Activated CD4-positive, alpha-beta T cell treated with anti-CD3 and anti-CD28 coated beads for 1 hour (primary cell): ENCODE results near the gene SBK3.
"Not testable (repeated sequence)": the region's sequence is repeated elsewhere in the genome, so short reads cannot be mapped to it uniquely, and the experiment has no call there.

ENCODE experiments used
- DNase-seq: peaks from one replicate; pipeline ENCODE4 v3.0.0-alpha.2; 2020

Gene SBK3

DNA sequence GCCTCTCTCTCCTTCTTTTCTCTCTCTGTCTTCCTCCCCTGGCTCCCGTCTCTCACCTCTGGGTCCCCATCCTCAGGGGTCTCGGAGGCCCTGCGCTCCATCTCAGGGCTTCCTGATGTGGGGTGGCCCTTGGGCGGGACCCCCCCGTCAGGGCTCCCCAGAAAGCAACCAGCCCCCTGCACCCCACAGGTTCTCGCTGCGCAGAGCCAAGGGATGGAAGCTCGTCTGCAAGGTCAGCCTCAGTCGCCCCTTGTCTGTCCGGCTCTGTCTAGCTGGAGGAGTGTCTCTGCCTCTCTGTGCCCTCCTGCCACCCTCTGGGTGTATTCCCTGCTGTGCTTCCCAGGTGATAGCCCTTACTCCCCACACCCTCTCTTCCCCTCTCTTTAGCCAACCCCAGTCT, at the start of gene SBK3:
Gene SBK3 (minus strand): TSS at position 101 of the 400 bp plus-strand sequence. CDS start 0 bp downstream, at position 101.
- DNase-seq = no peak

DNA sequence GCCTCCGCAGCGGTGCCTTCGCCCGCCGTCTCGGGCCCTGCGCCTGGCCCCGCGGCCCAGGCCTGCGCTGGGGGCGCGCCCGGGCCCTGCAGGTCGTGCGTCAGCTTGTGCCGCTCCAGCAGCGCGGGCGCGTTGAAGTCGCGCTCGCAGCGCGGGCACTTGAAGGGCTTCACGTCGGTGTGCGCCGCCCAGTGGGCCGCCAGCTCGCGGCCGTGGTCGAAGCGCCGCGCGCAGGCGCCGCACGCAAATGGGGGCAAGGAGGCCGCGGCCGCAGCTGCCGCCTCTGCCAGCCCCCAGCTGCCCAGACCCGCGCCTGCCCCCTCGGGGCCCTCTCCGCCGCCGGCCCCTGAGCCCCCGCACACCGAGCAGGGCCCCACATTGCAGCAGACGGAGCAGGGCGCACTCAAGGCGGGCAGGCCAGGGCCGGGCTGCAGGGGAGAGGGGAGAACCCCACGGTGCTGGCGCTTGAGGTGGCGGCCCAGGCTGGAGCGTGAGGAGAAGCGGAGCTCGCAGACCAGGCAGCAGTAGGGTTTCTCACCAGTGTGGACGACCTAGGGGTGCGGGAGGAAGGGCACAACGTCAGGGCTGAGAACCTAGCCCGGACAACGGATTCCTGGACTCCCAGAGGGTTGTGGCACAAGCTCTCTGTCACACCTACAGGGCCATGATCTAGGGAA, 47.9 kb upstream of the SBK3 start:
- no peak for DNase-seq

- no peak for DNase-seq
These were observed 47.2 kb upstream of the SBK3 start for GRCh38 chr19:55592391-55593090.

GRCh38 chr19:55591555-55591954, 46.2 kb upstream of the SBK3 start:
- no peak for DNase-seq

GRCh38 chr19:55590617-55591016, 45.3 kb upstream of the SBK3 start:
- DNase-seq = no peak

DNA sequence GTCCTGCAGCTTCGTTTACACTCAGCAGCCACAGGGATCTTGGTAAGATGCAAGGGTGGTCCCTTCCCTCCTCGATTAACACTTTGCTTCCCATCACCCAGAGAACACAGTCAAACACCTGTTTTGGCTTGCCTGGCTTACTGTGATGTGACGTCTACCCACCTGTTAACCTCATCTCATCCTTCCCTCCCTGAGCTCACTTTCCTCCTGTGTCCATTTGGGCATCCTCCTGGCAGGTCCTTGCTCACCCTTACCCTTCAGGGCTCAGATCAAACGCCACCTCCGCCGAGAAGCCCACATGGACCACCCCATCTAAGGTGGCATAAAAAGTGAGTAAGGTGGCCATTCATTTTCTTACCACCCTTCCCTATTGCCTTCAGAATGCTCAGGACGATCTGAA, 44.8 kb upstream of the SBK3 start:
- no peak for DNase-seq

DNA sequence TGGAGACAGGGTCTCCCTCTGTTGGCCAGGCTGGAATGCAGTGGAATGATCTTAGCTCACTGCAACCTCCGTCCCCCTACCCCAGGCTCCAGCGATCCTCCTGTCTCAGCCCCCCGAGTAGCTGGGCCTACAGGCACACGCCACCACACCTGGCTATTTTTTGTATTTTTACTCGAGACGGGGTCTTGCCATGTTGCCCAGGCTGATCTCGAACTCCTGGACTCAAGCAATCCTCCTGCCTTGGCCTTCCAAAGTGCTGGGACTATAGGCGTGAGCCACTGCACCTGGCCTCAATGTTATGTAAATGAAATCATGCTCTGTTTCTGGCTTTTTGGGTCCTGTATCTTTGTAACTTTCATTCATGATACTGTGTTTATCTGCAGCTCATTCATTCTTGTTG, 43.4 kb upstream of the SBK3 start:
- DNase-seq = no peak

DNA sequence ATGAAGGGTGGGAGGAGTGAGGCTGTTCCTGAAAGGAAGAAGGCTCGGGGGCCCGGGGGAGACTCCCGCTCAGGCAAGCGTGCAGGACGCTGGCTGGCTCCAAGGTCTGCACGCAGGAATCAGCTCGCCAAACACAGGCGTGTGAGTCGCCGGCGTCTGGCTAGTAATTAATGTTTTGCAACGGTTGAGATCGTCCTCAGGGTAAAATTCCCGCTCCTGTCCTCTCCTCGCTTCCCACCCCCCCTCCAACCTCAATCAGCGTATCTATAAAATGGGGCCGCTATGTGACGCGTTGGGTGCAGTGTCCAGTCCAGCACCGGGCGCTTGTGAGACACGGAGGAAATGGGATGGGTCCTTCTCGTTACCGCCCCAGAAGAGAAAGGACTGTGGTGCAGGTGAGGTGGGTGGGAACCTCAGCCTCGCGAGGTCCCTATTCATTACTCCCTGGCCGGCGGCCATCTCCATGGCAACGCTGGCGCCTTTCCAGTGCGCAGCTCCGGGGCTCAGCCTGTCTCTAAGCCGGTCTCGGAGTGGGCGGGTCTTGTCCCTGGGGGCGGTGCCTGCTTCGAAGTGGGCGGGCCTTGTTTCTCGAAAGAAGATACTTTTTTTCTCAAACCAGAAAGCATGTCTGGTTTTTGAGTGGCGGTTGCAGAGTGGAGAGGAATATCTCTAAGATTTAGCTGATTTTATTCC, 41.8 kb upstream of the SBK3 start:
- peak; percentile 83 for DNase-seq

- DNase-seq = no peak
These were observed 40.5 kb upstream of the SBK3 start for GRCh38 chr19:55585658-55586339.

- no peak for DNase-seq
These were observed 39.5 kb upstream of the SBK3 start for GRCh38 chr19:55584871-55585270.

DNA sequence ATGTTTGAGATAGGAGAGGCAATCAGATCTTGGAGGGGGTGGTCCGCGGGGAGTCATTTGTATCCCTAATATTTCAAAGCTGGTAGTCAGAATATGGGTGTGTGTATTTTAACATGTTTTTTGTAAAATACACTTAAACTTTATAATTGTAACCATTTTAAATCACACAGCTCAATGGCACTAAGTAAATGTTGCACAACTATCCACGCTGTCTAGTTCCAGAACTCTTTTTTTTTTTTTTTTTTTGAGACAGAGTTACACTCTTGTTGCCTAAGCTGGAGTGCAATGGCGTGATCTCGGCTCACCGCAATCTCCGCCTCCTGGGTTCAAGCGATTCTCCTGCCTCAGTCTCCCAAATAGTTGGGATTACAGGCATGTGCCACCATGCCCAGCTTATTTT, 38.6 kb upstream of the SBK3 start:
- DNase-seq = not testable (repeated sequence)

DNA sequence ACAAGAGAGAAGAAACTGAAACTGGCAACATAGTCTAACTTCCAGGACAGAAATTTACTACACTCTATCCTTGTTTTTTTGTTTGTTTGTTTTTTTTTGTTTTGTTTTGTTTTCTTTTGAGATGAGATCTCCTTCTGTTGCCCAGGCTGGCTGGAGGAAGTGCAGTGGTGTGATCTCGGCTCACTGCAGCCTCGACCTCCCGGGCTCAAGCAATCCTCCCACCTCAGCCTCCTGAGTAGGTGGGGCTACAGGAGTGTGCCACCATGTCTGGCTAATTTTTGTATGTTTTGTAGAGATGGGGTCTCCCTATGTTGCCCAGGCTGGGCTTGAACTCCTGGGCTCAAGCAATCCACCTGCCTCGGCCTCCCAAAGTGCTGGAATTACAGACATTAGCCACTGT, 36.9 kb upstream of the SBK3 start:
- DNase-seq = not testable (repeated sequence)

DNA sequence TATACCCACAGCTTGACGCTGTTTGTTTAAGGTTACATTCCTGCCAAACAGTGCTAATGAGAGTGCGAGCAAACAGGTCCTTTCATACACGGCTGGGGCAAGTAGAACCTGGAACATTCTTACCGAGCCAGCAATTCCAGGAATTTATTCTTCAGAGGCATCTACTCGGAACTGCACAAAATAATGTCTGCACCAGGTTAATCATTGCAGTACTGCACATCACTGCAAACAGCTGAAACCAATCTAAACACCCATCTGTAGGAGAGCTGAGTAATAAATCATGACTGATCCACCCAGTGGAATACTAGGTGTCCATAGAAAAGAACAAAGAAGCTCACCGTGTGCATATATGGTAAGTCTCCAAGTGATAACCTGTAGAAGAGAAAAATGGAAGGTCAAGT, 36.5 kb upstream of the SBK3 start:
- no peak for DNase-seq

GRCh38 chr19:55581145-55581822, 35.9 kb upstream of the SBK3 start:
- no peak for DNase-seq

- peak; percentile 50 for DNase-seq
These were observed 35.3 kb upstream of the SBK3 start, which contains the start of gene ZNF579 for GRCh38 chr19:55580628-55581144. ZNF579 (minus strand) TSS chr19:55580848; CDS start chr19:55579639, 1,209 bp downstream.

DNA sequence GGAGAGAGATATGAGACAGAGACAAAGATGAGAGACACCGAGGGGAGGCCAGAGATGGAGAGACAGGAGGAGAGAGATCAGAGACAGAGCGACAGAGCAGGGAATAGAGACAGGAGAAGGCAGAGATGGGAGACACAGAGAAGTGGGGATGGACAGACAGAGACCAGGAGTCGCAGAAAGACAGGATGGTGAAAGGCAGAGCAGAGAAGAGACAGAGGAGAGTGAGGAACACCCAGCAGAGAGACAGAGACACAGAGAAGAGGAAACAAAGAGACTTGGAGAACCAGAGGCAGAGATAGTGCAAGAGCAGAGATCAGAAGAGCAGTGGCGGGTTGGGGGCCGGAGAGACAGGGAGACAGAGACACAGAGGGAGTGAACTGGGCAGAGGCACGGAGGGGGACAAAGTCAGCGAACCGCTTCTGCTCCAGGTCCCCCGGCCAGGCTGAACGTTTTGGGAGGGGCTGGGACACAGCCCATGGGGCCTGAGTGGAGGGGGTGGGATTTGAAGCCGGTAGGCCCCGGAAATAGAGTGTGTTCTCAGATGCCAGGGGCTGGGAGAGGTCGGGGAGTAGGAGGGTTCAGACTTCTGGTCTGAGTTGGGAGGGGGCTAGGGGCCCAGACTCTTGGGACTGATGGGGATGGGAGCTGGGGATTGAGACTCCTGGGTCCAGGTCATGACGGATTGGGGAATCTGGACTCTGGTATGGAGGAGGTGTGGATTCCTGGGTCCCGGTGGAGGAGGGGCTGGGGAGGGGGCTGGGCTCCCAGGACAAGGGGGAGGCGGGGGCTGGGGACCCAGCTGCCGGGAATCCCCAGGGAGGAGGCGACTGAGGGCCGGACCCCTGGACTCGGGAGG, 34.7 kb upstream of the SBK3 start:
- DNase-seq = no peak

DNA sequence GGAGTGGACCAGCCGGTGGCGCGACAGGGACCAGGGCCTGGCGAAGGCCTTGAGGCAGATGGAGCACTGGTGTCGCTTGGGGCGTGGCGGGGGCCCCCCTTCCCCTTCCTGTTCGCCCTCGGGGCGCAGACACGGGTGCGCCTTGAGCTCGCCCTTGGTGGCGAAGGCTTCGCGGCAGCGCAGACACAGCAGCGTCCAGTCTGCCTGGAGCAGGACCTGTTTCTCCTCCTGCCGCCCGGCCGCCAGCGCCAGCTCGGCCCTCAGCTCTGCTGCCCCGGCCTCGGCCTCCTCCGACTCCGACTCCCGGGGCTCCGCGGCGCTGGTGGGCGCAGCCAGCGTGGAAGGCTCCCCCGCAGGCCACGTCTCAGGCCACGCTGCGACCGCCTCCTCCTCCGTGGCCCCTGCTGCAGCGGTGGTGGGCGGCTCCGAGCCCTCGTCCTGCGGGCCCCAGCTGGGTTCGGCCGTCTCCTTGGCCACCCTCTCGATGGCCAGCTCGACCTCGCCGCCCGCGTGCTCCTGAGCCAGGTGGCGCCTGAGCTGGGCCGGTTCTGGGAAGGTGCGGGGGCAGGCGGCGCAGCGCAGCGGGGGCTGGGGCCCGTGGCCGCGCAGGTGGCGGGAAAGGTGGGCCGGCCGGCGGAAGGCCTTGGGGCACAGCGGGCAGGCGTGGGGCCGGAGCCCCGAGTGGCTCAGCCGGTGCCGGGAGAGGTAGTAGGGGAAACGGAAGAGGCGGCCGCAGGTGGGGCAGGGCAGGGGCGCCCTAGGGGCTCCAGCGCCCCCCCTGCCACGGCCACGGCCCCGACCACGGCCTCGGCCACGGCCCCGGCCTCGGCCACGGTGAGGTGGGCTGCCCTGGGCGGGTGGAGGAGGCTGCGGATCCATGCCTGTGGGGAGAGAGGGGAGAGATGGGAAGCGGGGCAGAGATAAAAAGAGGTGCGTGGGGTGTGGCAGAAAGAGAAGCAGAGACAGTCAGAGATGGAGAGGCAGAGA, 33.7 kb upstream of the SBK3 start:
- no peak for DNase-seq

DNA sequence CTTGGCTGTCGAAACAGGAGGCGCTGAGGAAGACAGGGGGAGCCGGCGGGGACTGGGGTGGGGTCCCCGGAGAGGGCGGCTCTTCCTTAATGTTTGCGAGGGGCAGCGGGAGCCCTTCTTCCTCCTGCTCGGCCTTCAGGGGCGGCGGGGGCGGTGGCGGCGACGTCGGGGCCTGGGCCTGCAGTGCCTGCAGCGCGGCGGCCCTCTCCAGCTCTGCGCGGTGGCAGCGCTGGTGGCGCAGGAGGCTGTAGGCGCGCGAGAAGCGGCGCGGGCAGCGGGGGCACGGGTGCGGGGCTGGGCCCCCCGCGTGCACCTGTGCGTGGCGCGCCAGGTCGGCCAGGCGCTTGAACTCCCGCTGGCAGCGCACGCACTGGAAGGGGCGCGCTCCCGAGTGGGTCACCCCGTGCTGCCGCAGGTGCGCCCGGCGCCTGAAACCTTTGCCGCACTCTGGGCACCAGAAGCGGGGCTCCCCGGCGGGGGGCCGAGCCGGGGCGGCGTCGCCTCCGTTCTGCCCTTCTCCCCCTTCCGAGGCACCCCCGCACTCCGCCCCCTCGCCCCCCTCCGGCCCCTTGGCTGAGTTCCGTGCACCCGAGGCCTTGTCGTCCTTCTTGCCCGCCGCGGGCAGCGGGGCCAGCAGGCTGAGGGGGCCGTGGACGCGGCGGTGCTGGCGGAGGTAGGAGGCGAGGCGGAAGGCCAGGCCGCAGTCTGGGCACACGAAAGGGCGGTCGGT, 32.9 kb upstream of the SBK3 start:
- DNase-seq = no peak

GRCh38 chr19:55576746-55577145, 31.4 kb upstream of the SBK3 start:
- DNase-seq = no peak
